ENCODE measurements around the gene TIAM1. TPM values are rescaled to one million over a fixed set of nuclear protein-coding genes. Genes with fewer than 3 reads are reported as not detected.

The TIAM1 gene
- total RNA-seq, 4 donors from 2014 or later: 85.1 to 114 (median 99.6) TPM

DNA sequence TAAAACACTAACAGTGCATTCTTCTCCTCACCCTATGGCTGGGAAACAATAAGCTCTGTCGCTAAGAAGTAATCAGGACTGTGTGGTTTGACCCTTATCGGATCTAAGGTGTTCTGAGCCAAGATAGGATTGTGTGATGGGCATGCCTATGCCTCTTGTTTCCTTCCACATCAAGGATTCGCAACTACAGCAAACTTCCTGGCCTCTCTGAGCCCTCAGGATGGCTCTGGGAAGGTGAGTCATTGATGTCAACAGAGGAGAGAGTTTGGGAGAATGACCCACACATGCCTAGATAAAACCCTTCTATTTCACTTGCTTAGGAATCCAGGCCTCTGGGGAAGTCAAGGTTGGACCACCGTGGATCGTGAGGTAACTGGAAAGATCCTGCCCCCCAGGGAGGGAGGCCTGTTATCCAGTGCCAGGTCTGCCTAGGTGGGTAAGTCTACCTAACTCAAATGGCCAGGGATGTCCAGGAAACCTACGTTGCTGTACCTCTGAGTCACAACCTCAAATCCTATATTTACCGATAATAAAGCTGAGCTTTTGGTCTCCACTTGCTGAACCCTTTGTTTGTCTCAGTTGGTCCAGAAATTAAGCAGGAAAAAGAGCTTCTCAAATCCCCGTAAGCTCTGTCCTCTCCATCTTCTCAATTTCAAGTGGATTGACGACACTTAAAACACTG is 27.4 kb downstream of the TIAM1 start:
- TF ChIP-seq, protein P1, sequence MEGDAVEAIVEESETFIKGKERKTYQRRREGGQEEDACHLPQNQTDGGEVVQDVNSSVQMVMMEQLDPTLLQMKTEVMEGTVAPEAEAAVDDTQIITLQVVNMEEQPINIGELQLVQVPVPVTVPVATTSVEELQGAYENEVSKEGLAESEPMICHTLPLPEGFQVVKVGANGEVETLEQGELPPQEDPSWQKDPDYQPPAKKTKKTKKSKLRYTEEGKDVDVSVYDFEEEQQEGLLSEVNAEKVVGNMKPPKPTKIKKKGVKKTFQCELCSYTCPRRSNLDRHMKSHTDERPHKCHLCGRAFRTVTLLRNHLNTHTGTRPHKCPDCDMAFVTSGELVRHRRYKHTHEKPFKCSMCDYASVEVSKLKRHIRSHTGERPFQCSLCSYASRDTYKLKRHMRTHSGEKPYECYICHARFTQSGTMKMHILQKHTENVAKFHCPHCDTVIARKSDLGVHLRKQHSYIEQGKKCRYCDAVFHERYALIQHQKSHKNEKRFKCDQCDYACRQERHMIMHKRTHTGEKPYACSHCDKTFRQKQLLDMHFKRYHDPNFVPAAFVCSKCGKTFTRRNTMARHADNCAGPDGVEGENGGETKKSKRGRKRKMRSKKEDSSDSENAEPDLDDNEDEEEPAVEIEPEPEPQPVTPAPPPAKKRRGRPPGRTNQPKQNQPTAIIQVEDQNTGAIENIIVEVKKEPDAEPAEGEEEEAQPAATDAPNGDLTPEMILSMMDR (IDR thresholded peaks at IDR 0.05): no peak
- TF ChIP-seq POLR2A (IDR thresholded peaks at IDR 0.05): no peak
- DNase-seq (ENCODE audit: low spot score in 2 of 2): no peak
- 85 to 90% methylated on average over 9 of the region's 9 CpGs for WGBS, 2 donors
- intact Hi-C loops (cut with DNase I; ENCODE audit: low total_unique reads): no loop called here
- H3K4me3 ChIP-seq (ENCODE audit: low read depth, poor library complexity, severe bottlenecking): no peak overlapping the region

DNA sequence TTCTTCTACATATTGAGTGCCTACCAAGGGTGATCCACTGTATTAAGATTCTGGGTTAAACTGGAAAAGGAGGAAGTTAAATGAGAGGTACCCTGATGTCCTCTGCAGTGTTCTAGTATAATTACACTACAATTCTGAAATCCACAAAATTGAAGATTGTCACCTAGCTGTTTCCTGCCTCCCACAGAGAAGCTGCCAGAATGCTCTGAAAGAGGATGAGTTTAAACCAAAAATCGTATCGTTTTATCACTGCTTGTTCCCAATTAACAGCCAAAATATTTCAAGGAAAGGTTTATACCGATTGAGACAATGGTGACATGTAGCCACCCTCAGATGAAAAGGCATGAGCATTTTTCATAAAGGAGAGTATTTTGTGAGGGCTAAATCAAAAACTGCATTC is 28.0 kb downstream of the TIAM1 start:
- no peak for TF ChIP-seq POLR2A (IDR thresholded peaks at IDR 0.05)
- TF ChIP-seq, protein P1 (IDR thresholded peaks at IDR 0.05): no peak
- intact Hi-C loops (cut with DNase I; ENCODE audit: low total_unique reads): no loop called here
- 81 to 84% methylated on average over 3 of the region's 3 CpGs for WGBS, 2 donors
- no peak overlapping the region for H3K4me3 ChIP-seq (ENCODE audit: low read depth, poor library complexity, severe bottlenecking)
- no peak for DNase-seq (ENCODE audit: low spot score in 2 of 2)

DNA sequence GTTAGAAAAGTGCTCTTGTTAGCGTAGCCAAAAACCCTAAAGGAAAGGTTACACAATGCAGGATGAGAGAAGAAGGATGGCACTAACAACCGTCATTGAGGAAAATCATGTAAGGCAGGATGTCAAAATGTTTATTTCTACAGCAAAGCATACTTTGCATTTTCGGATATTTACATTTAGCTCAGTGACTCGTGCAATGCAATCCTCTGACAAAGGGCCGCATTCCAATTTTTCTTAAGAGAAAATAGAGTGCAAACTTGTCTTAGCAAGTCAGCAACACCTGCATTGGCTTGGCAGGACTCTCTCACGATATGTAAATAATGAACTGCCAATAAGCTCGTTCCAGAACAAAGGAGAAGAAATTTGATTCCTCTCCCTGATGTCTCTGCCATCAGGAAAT is 33.3 kb downstream of the TIAM1 start:
- 40 to 48% methylated on average over 7 of the region's 7 CpGs for WGBS, 2 donors
- H3K4me3 ChIP-seq (ENCODE audit: low read depth, poor library complexity, severe bottlenecking): no peak overlapping the region
- TF ChIP-seq POLR2A (IDR thresholded peaks at IDR 0.05): no peak
- TF ChIP-seq, protein P1 (IDR thresholded peaks at IDR 0.05): no peak
- peak in 1 of 2 donors; percentile 26 for DNase-seq (ENCODE audit: low spot score in 2 of 2)
- intact Hi-C loops (cut with DNase I; ENCODE audit: low total_unique reads): no loop called here

DNA sequence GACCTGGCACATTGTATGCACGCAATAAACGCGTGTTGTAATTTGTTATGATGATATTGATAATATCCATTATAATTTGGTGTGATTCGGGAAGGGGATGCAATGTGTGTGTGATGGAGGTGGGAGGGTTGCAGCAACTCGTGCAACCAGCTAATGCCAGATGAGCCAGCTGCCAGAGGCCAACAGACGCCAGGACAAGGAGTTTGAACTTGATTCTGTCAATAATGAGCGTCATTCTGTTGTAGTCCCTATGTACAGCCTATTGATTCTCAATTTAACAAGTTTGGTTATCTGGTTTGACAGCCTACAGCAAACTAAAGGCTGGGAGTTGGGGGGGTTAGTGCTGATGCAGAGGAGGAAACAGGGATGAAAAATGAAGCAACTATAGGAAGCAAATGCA is 35.5 kb downstream of the TIAM1 start:
- intact Hi-C loops (cut with DNase I; ENCODE audit: low total_unique reads): no loop called here
- no peak for TF ChIP-seq POLR2A (IDR thresholded peaks at IDR 0.05)
- TF ChIP-seq, protein P1 (IDR thresholded peaks at IDR 0.05): no peak
- H3K4me3 ChIP-seq (ENCODE audit: low read depth, poor library complexity, severe bottlenecking): no peak overlapping the region
- WGBS, 2 donors: 83% methylated on average over 7 of the region's 7 CpGs
- no peak for DNase-seq (ENCODE audit: low spot score in 2 of 2)

DNA sequence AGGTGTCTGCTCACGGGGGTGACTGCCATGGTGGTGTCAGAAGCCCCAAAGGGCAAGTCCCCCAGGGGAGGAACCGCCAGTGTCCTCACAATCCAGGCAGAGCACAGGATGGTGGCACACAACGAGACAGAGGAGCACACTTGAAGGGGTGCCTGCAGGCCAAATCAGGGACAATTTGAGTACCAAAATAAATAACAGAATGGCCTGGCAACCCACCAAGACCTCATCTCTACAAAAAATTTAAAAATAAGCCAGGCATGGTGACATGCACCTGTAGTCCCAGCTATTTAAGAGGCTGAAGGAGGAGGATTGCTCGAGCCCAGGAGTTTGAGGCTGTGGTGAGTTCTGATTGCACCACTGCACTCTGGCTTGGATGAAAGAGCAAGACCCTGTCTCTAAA is 38.2 kb downstream of the TIAM1 start:
- 68 to 84% methylated on average over 4 of the region's 4 CpGs for WGBS, 2 donors
- no peak overlapping the region for H3K4me3 ChIP-seq (ENCODE audit: low read depth, poor library complexity, severe bottlenecking)
- intact Hi-C loops (cut with DNase I; ENCODE audit: low total_unique reads): no loop called here
- no peak for DNase-seq (ENCODE audit: low spot score in 2 of 2)
- TF ChIP-seq, protein P1 (IDR thresholded peaks at IDR 0.05): no peak
- TF ChIP-seq POLR2A (IDR thresholded peaks at IDR 0.05): no peak

Data from lower leg skin (tissue), 4 donors.